GM12878 (cell line): ENCODE data around the gene CYP4F3. TPM values are rescaled to one million over a fixed set of nuclear protein-coding genes. Genes with fewer than 3 reads are reported as not detected.

ENCODE experiments used
- ATAC-seq: fragments of 200-7000 bp; cut with Tn5 transposase; 3 replicates; pipeline ENCODE4 v1.9.1; 2020; ENCODE audit warnings: mild to moderate bottlenecking, moderate library complexity
- BruUV-seq: library from RNA; stranded (reverse); fragments of 400-500 nt; replicated peaks from 2 replicates; lab custom pipeline; 2021; lab: Mats Ljungman, UMichigan
- CTCF ChIA-PET: fragments of 300-600 bp; sonication (Branson Sonifier 250); formaldehyde crosslinking; extraction: SDS; loops from one replicate; lab custom pipeline; 2021; ENCODE audit warnings: inconsistent platforms; lab: Yijun Ruan, JAX
- POLR2A ChIA-PET: fragments of 350-600 bp; formaldehyde crosslinking; extraction: SDS; loops from one replicate; lab custom pipeline; 2021; ENCODE audit warnings: inconsistent platforms; lab: Charles Lee
- RAD21 ChIA-PET: fragments of 300-600 bp; sonication (Branson Sonifier 250); formaldehyde crosslinking; loops from one replicate; lab custom pipeline; 2023; ENCODE audit warnings: antibody characterized with exemption; ENCODE audit not compliant: unreplicated experiment; lab: Charles Lee
- SMC1A ChIA-PET: fragments of 300-600 bp; sonication (Branson Sonifier 250); formaldehyde crosslinking; loops from one replicate; lab custom pipeline; 2023; ENCODE audit not compliant: unreplicated experiment, uncharacterized antibody; lab: Charles Lee
- DNase-seq: peaks from one replicate; pipeline ENCODE4 v3.0.0-alpha.2; 2011; ENCODE audit warnings: low read depth, low spot score
- FAIRE-seq: peaks from 3 replicates; lab custom pipeline; 2011; peaks lifted over from hg19 to GRCh38; lab: Jason Lieb, UNC
- H2AFZ ChIP-seq: 2 replicates; pipeline ENCODE4 v1.6.0; 2011; ENCODE audit warnings: low read depth, low read length, control low read depth; ENCODE audit not compliant: control insufficient read depth
- H3K27ac ChIP-seq: 2 replicates; pipeline ENCODE4 v1.5.1; 2011; ENCODE audit warnings: control low read depth; ENCODE audit not compliant: control insufficient read depth, insufficient read depth
- H3K27me3 ChIP-seq, 2 experiments: replicated peaks in 1 of 2; 2 replicates each; pipeline versions ENCODE4 v1.6.0 to v1.6.1; 2011; ENCODE audit warnings: low read length in 1 of 2; ENCODE audit not compliant: control insufficient read depth in 2 of 2, insufficient read depth in 2 of 2
- H3K36me3 ChIP-seq, 2 experiments: 2 replicates each; pipeline ENCODE4 v1.5.1; 2011; ENCODE audit warnings: low read length in 1 of 2; ENCODE audit not compliant: control insufficient read depth in 2 of 2, insufficient read depth in 2 of 2
- H3K4me1 ChIP-seq: 2 replicates; pipeline ENCODE4 v1.6.1; 2011; ENCODE audit warnings: mild to moderate bottlenecking, low read length, moderate library complexity, mixed read lengths; ENCODE audit not compliant: control insufficient read depth, insufficient read depth
- H3K4me2 ChIP-seq: 2 replicates; pipeline ENCODE4 v1.6.0; 2011; ENCODE audit warnings: control low read depth; ENCODE audit not compliant: control insufficient read depth, insufficient read depth
- H3K4me3 ChIP-seq: fragments of 200-600 bp; sonication (generic); 2 replicates; pipeline ENCODE4 v1.5.1; 2016
- H3K79me2 ChIP-seq: 2 replicates; pipeline ENCODE4 v1.6.0; 2011; ENCODE audit warnings: low read length; ENCODE audit not compliant: control insufficient read depth, insufficient read depth
- H3K9ac ChIP-seq: 2 replicates; pipeline ENCODE4 v1.8.0; 2011; ENCODE audit warnings: low read length, control low read depth, mixed read lengths; ENCODE audit not compliant: control insufficient read depth, insufficient read depth
- H3K9me3 ChIP-seq: replicated peaks from 3 replicates; pipeline ENCODE4 v1.5.1; 2011; ENCODE audit warnings: mild to moderate bottlenecking, low read length; ENCODE audit not compliant: control insufficient read depth, insufficient read depth
- H4K20me1 ChIP-seq: 2 replicates; pipeline ENCODE4 v1.6.0; 2011; ENCODE audit not compliant: control insufficient read depth, insufficient read depth
- EP300 ChIP-seq, 2 experiments: fragments of 150-350 bp in 1 of 2; IDR thresholded peaks; 2 replicates each; pipeline ENCODE4 v1.6.1; 2011 to 2012; ENCODE audit warnings: low read depth in 2 of 2, low read length in 2 of 2, borderline replicate concordance in 1 of 2, improper control_type of control experiment in 1 of 2, inconsistent platforms in 1 of 2; ENCODE audit not compliant: control insufficient read depth in 1 of 2
- KLF5 ChIP-seq: fragments of 450-650 bp; IDR thresholded peaks from 2 replicates; pipeline ENCODE4 v1.6.1; 2014; ENCODE audit warnings: mild to moderate bottlenecking; ENCODE audit not compliant: partially characterized antibody
- SMC3 ChIP-seq: IDR thresholded peaks from 2 replicates; pipeline ENCODE4 v1.6.1; 2011; ENCODE audit warnings: low read length, improper control_type of control experiment, borderline replicate concordance
- SP1 ChIP-seq: IDR thresholded peaks from one replicate; pipeline ENCODE4 v1.6.1; 2011; ENCODE audit warnings: low read depth, low read length
- ZNF217 ChIP-seq: fragments of 450-650 bp; IDR thresholded peaks from 2 replicates; pipeline ENCODE4 v1.6.1; 2017; ENCODE audit warnings: antibody characterized with exemption, mild to moderate bottlenecking
- WGBS: methylation state at CpG from one replicate; pipeline ENCODE4 v1.1.6; 2016; ENCODE audit warnings: low lambda C conversion rate; ENCODE audit not compliant: insufficient replicate concordance, insufficient coverage; ENCODE audit errors: missing lambda C conversion rate; 5-methylcytosine and 5-hydroxymethylcytosine counted together
- in situ Hi-C: fragments of 300-500 bp; cut with MboI; formaldehyde crosslinking; loops from 9 replicates; pipeline ENCODE4 v1.14.3; 2018; ENCODE audit warnings: mixed read lengths
- intact Hi-C: fragments of 100-400 bp; cut with micrococcal nuclease; formaldehyde crosslinking; loops from one replicate; pipeline ENCODE4 v1.14.2; 2022; ENCODE audit not compliant: unreplicated experiment
- polyA plus RNA-seq, 11 experiments: library from polyadenylated mRNA; depleted of rRNA in 4 of 11; unstranded in 6 of 11; stranded (reverse) in 5 of 11; fragments of >200 nt; fragmentation: Nextera tagmentation in 4 of 11; fragmentation: Illumina TruSeq in 1 of 11; extraction: Ambion mirVana in 4 of 11; extraction: Trizol in 1 of 11; gene quantifications; 1 replicate in 1 of 11; 2 replicates in 10 of 11; pipeline versions ENCODE4 v1.2.1 to v1.2.3, GENCODE V29; 2011 to 2016; ENCODE audit warnings: inconsistent platforms in 2 of 11, missing spikeins in 2 of 11, low read depth in 1 of 11
- total RNA-seq, 4 experiments: library from RNA; depleted of rRNA in 3 of 4; stranded (reverse); fragments of >200 nt in 3 of 4; fragmentation: Illumina TruSeq in 1 of 4; extraction: Trizol in 1 of 4; gene quantifications; 2 replicates each; pipeline versions ENCODE4 v1.2.1 to v1.2.3, GENCODE V29; 2013 to 2021
- TF ChIP-seq, protein P1 (sequence below): IDR thresholded peaks from 2 replicates; pipeline ENCODE4 v1.6.1; 2011; ENCODE audit warnings: low read depth, mild to moderate bottlenecking, low read length, moderate library complexity, borderline replicate concordance; ENCODE audit errors: extremely low read depth
- TF ChIP-seq, protein P2 (sequence below): fragments of 450-650 bp; IDR thresholded peaks from 2 replicates; pipeline ENCODE4 v1.6.1; 2016; ENCODE audit warnings: mild to moderate bottlenecking

CYP4F3 gene
- total and polyA plus RNA-seq, 10 of the 15 experiments (the other 5 are each of a cell fraction or from before 2014, with no cell fraction given), result 0.08 to 4.7 (median 1.2) TPM

DNA sequence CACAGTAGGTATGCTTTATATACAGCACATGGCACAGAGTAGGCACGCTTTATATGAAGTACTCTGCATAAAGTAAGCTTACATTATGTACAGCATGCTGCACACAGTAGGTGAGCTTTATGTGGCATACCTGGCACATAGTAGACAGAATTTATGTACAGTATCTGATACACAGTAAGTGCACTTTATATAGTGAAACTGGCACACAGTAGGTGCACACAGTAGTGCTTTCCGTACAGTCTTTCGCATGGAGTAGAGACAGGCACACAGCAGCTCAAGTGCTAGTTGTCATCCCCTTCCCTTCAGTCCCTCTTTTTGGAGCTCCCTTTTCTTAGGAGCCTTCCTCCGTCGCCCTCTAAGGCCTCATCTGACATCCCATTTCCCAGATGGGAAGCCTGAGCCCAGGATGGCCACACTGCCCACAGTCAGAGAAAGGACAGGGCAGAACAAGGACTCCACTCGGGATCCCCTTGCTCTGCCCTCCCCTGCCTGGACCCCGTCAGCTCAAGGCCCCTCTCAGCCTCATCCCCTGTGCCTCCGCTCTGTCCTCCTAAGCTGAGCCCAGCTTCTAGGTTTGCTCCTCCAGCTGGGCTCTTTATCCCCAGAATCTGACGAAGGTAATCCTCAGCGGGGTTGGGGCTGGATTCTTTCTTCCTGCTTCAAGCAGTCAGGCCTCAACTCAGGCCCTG is 31.3 kb downstream of the CYP4F3 start:
- in situ Hi-C loops, result loop anchor here (5.0 kb wide), 1 partner anchor 105 kb away; no protein-coding TSS in a partner anchor
- no TSS peak for BruUV-seq

More for the DNA sequence above, 31.3 kb downstream of the CYP4F3 start:
- no peak overlapping the region for H3K9ac ChIP-seq
- FAIRE-seq (no peak), ATAC-seq (no peak), DNase-seq (no peak)
- WGBS, result 32% methylated on average over 10 of the region's 10 CpGs
- ChIA-PET RAD21 (no interaction called here), SMC1A (no interaction called here), CTCF (no interaction called here), POLR2A (no interaction called here)
- no peak overlapping the region for H3K4me3 ChIP-seq
- H3K9me3 ChIP-seq, result no peaks in the 10 kb centered on the region
- H3K79me2 ChIP-seq, result no peaks in the 10 kb centered on the region
- H3K36me3 ChIP-seq, result no peaks in the 10 kb centered on the region
- no peak overlapping the region for H3K4me2 ChIP-seq
- no peak overlapping the region for H2AFZ ChIP-seq
- TF ChIP-seq, protein P1, sequence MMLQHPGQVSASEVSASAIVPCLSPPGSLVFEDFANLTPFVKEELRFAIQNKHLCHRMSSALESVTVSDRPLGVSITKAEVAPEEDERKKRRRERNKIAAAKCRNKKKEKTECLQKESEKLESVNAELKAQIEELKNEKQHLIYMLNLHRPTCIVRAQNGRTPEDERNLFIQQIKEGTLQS, result no peak
- TF ChIP-seq EP300 (IDR thresholded peaks at IDR 0.05; ENCODE audit: borderline replicate concordance in 1 of 2, control insufficient read depth in 1 of 2, low read depth in 2 of 2, low read length in 2 of 2), result no peak
- TF ChIP-seq SMC3, result no peak
- TF ChIP-seq, protein P2, sequence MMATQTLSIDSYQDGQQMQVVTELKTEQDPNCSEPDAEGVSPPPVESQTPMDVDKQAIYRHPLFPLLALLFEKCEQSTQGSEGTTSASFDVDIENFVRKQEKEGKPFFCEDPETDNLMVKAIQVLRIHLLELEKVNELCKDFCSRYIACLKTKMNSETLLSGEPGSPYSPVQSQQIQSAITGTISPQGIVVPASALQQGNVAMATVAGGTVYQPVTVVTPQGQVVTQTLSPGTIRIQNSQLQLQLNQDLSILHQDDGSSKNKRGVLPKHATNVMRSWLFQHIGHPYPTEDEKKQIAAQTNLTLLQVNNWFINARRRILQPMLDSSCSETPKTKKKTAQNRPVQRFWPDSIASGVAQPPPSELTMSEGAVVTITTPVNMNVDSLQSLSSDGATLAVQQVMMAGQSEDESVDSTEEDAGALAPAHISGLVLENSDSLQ, result no peak
- TF ChIP-seq ZNF217, result no peak
- TF ChIP-seq SP1, result no peak
- no peak for TF ChIP-seq KLF5
- no peak overlapping the region for H3K27ac ChIP-seq
- no peaks in the 10 kb centered on the region for H3K27me3 ChIP-seq
- H4K20me1 ChIP-seq, result no peaks in the 10 kb centered on the region
- intact Hi-C loops, result no loop called here
- no peaks in the 10 kb centered on the region for H3K4me1 ChIP-seq
